Upper lobe of left lung (tissue), 6 donors: ENCODE results near the gene CAPN9. TPM values are rescaled to one million over a fixed set of nuclear protein-coding genes. Genes with fewer than 3 reads are reported as not detected.

Experiments
- ATAC-seq, 2 donors: fragments of 200-7000 bp; cut with Tn5 transposase; one replicate each; pipeline ENCODE4 v1.9.1; 2022; ENCODE audit warnings: mild to moderate bottlenecking in 2 of 2, moderate library complexity in 2 of 2; ENCODE audit not compliant: low FRiP score in 2 of 2
- DNase-seq, 2 donors: peaks; one replicate each; pipeline ENCODE4 v3.0.0-alpha.2; 2019 to 2020
- H3K27ac ChIP-seq, 4 donors: fragments of 200-600 bp; sonication (generic); one replicate each; pipeline ENCODE4 v1.5.1; 2016 to 2019
- H3K27me3 ChIP-seq, 4 donors: fragments of 200-600 bp; sonication (generic); one replicate each; pipeline ENCODE4 v1.5.1; 2017 to 2019
- H3K36me3 ChIP-seq, 4 donors: fragments of 200-600 bp; sonication (generic); one replicate each; pipeline ENCODE4 v1.5.1; 2016 to 2019
- H3K4me1 ChIP-seq, 4 donors: fragments of 200-600 bp; sonication (generic); one replicate each; pipeline ENCODE4 v1.5.1; 2018 to 2019
- H3K4me3 ChIP-seq, 4 donors: fragments of 200-600 bp; sonication (generic); one replicate each; pipeline ENCODE4 v1.5.1; 2017 to 2019; ENCODE audit warnings: mild to moderate bottlenecking in 2 of 4, moderate library complexity in 1 of 4
- H3K9me3 ChIP-seq, 4 donors: fragments of 200-600 bp; sonication (generic); one replicate each; pipeline ENCODE4 v1.5.1; 2018 to 2019
- EP300 ChIP-seq, 4 donors: sonication (generic); formaldehyde crosslinking; IDR thresholded peaks; one replicate each; pipeline ENCODE4 v1.5.1; 2017; ENCODE audit warnings: antibody characterized with exemption in 4 of 4, control low read depth in 2 of 4
- POLR2A ChIP-seq, 4 donors: fragments of 450-650 bp; IDR thresholded peaks; one replicate each; pipeline ENCODE4 v1.5.1; 2016 to 2017; ENCODE audit warnings: antibody characterized with exemption in 4 of 4, mild to moderate bottlenecking in 2 of 4
- POLR2AphosphoS5 ChIP-seq, 2 donors: sonication (generic); formaldehyde crosslinking; IDR thresholded peaks; one replicate each; pipeline ENCODE4 v1.5.1; 2017; ENCODE audit warnings: antibody characterized with exemption in 2 of 2
- WGBS, 2 donors: methylation state at CpG; one replicate each; pipeline ENCODE4 v1.1.5; 2017 to 2018; 5-methylcytosine and 5-hydroxymethylcytosine counted together
- total RNA-seq, 6 donors: library from RNA; depleted of rRNA in 4 of 6; stranded (reverse); fragments of >200 nt in 4 of 6; gene quantifications; one replicate each; pipeline versions ENCODE4 v1.1.0 to v1.2.1, GENCODE V29; 2016 to 2021
- TF ChIP-seq, protein P1 (sequence below), 6 experiments: fragments of 450-650 bp in 4 of 6; fragments of 200-600 bp in 2 of 6; sonication (generic) in 2 of 6; IDR thresholded peaks; one replicate each; pipeline ENCODE4 v1.5.1; 2016 to 2019; ENCODE audit warnings: antibody characterized with exemption in 6 of 6
- donor health status: DM: no; HTN: no; CAD: no; lungs with moderate emphysema.
- donor health status: DM: no; HTN: yes; CAD: no; lungs with severe emphysema.

The CAPN9 gene
- total RNA-seq, 6 donors from 2014 or later = 8.0 to 29.0 (median 19.6) TPM

GRCh38 chr1:230834292-230834691 lies 87.1 kb downstream of the CAPN9 start:
- Histone ChIP-seq H3K27me3 (no peaks in the 10 kb centered on the region), H3K9me3 (no peaks in the 10 kb centered on the region), H3K4me1 (no peaks in the 10 kb centered on the region), H3K4me3 (no peak overlapping the region), H3K36me3 (peaks cover 0 to 21% (median 11%) of the 10 kb centered on the region in 4 donors), H3K27ac (no peak overlapping the region)
- ATAC-seq (no peak), DNase-seq (no peak)
- 46 to 51% methylated on average over 3 of the region's 3 CpGs for WGBS, 2 donors
- TF ChIP-seq POLR2AphosphoS5 (IDR thresholded peaks at IDR 0.05) (no peak), POLR2A (IDR thresholded peaks at IDR 0.05) (no peak), EP300 (IDR thresholded peaks at IDR 0.05) (no peak)
- TF ChIP-seq, protein P1, sequence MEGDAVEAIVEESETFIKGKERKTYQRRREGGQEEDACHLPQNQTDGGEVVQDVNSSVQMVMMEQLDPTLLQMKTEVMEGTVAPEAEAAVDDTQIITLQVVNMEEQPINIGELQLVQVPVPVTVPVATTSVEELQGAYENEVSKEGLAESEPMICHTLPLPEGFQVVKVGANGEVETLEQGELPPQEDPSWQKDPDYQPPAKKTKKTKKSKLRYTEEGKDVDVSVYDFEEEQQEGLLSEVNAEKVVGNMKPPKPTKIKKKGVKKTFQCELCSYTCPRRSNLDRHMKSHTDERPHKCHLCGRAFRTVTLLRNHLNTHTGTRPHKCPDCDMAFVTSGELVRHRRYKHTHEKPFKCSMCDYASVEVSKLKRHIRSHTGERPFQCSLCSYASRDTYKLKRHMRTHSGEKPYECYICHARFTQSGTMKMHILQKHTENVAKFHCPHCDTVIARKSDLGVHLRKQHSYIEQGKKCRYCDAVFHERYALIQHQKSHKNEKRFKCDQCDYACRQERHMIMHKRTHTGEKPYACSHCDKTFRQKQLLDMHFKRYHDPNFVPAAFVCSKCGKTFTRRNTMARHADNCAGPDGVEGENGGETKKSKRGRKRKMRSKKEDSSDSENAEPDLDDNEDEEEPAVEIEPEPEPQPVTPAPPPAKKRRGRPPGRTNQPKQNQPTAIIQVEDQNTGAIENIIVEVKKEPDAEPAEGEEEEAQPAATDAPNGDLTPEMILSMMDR (IDR thresholded peaks at IDR 0.05) = no peak

DNA sequence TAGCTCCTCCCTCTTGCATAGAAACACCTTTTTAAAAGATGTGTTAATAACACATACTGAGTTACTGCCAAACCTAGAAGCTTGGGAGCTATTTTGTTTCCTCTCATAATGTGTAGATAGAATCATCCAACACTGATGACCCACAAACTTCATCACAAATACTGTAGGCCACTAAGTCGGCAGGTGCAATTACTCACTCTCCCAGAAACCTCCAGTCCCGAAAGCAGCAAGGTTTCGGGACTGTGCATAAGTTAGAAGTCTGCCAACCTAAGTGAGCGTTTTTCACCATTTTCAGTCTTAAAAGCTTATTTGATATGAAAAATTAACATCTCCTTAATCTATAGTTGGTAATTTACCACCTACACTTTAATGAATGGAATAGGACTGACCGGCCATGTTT lies 89.2 kb downstream of the CAPN9 start:
- TF ChIP-seq POLR2A (IDR thresholded peaks at IDR 0.05) (no peak), POLR2AphosphoS5 (IDR thresholded peaks at IDR 0.05) (no peak), EP300 (IDR thresholded peaks at IDR 0.05) (no peak)
- TF ChIP-seq, protein P1 (IDR thresholded peaks at IDR 0.05) = no peak
- DNase-seq = no peak
- 96 to 99% methylated on average over 5 of the region's 5 CpGs for WGBS, 2 donors

GRCh38 chr1:230836793-230837192 lies 89.6 kb downstream of the CAPN9 start:
- Histone ChIP-seq H3K27me3 (no peaks in the 10 kb centered on the region), H3K9me3 (no peaks in the 10 kb centered on the region), H3K4me1 (no peaks in the 10 kb centered on the region), H3K27ac (no peak overlapping the region), H3K36me3 (peaks cover 2 to 42% (median 16%) of the 10 kb centered on the region in 4 donors), H3K4me3 (no peak overlapping the region)
- ATAC-seq = no peak
- 84 to 95% methylated on average over 5 of the region's 5 CpGs for WGBS, 2 donors
- no peak for DNase-seq
- TF ChIP-seq POLR2AphosphoS5 (IDR thresholded peaks at IDR 0.05) (no peak), EP300 (IDR thresholded peaks at IDR 0.05) (no peak), POLR2A (IDR thresholded peaks at IDR 0.05) (no peak)
- TF ChIP-seq, protein P1 (IDR thresholded peaks at IDR 0.05) = no peak

More for the DNA sequence above, 89.2 kb downstream of the CAPN9 start:
- ATAC-seq = no peak
- Histone ChIP-seq H3K4me3 (no peak overlapping the region), H3K27ac (no peak overlapping the region), H3K4me1 (no peaks in the 10 kb centered on the region), H3K27me3 (no peaks in the 10 kb centered on the region), H3K36me3 (peaks cover 0 to 37% (median 14%) of the 10 kb centered on the region in 4 donors), H3K9me3 (no peaks in the 10 kb centered on the region)

- WGBS, 2 donors = 77 to 88% methylated on average over 10 of the region's 10 CpGs
- DNase-seq = no peak
- H3K4me1 ChIP-seq = no peaks in the 10 kb centered on the region
- ATAC-seq = no peak
- H3K27ac ChIP-seq = no peak overlapping the region
- no peak overlapping the region for H3K4me3 ChIP-seq
- no peaks in the 10 kb centered on the region for H3K27me3 ChIP-seq
- peaks cover 6 to 65% (median 33%) of the 10 kb centered on the region in 4 donors for H3K36me3 ChIP-seq
- H3K9me3 ChIP-seq = no peaks in the 10 kb centered on the region
- TF ChIP-seq POLR2AphosphoS5 (IDR thresholded peaks at IDR 0.05) (no peak), POLR2A (IDR thresholded peaks at IDR 0.05) (no peak), EP300 (IDR thresholded peaks at IDR 0.05) (no peak)
- TF ChIP-seq, protein P1 (IDR thresholded peaks at IDR 0.05) = no peak
Measured at GRCh38 chr1:230839173-230839572, 92.0 kb downstream of the CAPN9 start.

- Histone ChIP-seq H3K27me3 (no peaks in the 10 kb centered on the region), H3K4me1 (peaks cover 0 to 6% (median 4%) of the 10 kb centered on the region in 4 donors), H3K27ac (no peak overlapping the region), H3K36me3 (peaks cover 6 to 59% (median 29%) of the 10 kb centered on the region in 4 donors), H3K4me3 (no peak overlapping the region), H3K9me3 (no peaks in the 10 kb centered on the region)
- DNase-seq = no peak
- 92 to 97% methylated on average over 8 of the region's 8 CpGs for WGBS, 2 donors
- TF ChIP-seq, protein P1 (IDR thresholded peaks at IDR 0.05) = no peak
- no peak for TF ChIP-seq POLR2AphosphoS5 (IDR thresholded peaks at IDR 0.05)
- no peak for TF ChIP-seq POLR2A (IDR thresholded peaks at IDR 0.05)
- TF ChIP-seq EP300 (IDR thresholded peaks at IDR 0.05) = no peak
- peak in 1 of 2 donors; percentile 5 for ATAC-seq
Measured at GRCh38 chr1:230842801-230843200, 95.6 kb downstream of the CAPN9 start.
